COLO668 (cell line): ENCODE results near the gene DNAJC5.

Experiments
- DNase-seq: peaks from one replicate; lab custom pipeline; 2025; ENCODE audit not compliant: unreplicated experiment; lab: John Stamatoyannopoulos, UW

Gene DNAJC5

DNA sequence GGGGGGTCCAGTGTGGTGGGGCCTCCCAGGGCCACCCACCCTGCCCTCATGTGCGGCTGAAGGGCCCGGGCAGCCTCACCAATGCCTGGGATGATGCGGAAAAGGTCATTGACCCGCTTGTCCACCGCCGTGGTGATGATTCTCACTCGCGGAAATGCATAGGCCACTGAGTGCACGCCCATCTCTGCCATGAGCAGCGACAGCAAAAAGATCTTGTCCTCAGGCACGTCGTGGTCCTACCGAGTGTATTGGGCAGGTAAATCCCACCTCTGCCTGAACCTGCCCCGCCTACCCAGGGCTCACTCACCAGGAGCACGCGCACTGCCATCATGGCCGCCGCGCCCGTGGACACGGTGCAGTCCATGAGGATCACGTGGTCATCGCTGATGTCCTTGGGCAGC, 45.1 kb downstream of the DNAJC5 start:
- DNase-seq = no peak

DNA sequence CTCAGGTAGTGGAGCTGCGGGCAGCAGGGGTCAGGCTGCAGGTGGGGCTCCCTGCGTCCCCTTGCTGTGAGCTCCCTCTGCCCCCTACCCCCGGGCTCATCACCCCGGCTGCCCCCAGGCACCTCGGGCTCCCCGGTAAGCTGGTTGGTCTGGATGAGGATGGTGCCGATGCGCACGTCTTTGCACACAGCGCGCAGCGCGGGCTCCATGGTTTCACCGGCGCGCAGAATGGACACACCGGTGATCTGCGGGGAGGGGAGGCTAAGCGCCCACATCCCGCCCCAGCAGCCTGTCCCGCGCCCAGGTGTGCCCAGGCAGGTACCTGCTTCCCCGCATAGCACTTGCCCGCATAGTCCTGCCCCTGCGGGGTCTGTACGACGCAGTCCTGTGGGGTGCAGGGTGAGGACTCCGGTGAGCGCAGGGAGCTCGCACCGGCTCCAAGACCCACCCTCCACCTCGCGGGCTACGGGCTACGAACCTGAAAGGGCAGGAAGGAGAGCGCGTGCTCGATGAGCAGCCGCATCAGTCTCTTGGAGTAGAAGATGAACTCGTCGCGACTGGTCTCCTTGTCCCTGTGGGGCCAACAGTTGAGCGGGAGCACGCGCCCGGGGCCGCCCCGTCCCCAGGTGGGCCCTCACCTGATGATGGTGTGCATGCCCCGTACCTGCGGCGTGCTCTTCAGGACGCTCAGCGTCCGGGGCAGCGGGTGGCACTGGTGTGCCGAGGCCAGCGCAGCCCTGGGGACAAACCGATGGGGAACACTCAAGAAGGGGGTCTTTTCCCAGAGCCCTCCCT, 45.7 kb downstream of the DNAJC5 start:
- no peak for DNase-seq

DNA sequence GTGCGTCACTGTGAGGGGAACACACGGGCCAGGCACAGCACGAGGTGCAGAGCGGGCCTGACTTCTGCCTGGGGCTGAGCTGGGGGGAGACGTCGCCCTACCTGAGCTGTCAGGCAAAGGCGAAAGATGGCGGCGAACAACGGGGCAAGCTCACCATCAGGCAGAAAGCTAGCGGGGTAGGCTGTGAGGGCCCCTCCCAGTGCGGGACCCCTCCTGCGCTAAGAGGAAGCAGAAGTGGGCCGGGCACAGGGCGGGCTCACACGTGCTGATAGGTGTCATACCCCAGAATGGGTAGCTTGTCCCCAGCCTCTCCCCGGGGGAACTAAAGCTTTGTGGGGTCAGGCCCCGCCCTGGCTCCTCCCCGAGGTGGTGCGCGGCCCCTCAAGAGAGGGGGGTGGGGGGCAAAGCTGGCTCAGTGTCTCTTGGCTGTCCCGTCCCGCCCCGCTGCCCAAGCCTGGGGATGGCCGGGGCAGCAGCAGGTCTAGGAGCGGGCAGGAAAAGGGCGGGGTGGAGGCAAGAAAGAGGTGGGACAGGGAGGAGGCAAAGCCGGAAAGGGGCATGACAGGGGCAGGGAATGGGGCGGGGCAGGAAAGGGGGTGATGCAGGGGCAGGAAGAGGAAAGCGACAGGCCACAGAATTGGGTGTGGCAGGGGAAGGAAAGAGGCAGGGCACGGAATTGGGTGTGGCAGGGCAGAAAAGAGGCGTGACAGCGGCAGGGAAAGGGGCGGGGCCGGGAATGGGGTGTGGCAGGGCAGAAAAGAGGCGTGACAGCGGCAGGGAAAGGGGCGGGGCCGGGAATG, 46.6 kb downstream of the DNAJC5 start:
- peak; percentile 9 for DNase-seq

DNA sequence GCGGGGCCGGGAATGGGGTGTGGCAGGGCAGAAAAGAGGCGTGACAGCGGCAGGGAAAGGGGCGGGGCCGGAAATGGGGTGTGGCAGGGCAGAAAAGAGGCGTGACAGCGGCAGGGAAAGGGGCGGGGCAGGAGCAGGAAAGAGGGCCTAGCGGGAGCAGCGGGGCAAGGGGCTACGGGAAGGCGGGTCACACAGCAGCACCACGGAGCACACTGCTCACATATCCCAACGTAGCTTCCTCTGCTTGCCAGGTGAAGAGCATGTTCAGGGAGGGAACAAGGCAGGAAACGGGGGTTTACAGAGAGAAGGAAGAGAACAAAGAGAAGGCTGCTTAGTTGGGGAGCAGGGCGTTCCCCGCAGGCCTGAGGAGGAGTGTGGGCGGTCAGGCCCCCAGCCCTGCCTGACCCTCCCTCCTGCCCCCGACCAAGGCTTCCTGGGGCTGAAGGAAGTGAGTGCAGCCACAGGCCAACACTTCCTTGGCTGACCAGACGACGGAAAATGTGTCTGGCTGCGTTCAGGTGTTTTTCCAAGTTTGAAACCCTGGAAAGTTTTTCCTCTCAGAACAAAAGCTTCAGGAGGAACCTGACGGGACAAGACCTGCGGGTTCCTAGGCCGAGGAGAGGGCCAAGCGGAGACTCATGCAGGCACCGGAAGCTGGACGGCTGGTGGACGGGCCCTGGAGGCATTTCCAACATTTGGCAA, 47.5 kb downstream of the DNAJC5 start:
- DNase-seq = peak; percentile 54

DNA sequence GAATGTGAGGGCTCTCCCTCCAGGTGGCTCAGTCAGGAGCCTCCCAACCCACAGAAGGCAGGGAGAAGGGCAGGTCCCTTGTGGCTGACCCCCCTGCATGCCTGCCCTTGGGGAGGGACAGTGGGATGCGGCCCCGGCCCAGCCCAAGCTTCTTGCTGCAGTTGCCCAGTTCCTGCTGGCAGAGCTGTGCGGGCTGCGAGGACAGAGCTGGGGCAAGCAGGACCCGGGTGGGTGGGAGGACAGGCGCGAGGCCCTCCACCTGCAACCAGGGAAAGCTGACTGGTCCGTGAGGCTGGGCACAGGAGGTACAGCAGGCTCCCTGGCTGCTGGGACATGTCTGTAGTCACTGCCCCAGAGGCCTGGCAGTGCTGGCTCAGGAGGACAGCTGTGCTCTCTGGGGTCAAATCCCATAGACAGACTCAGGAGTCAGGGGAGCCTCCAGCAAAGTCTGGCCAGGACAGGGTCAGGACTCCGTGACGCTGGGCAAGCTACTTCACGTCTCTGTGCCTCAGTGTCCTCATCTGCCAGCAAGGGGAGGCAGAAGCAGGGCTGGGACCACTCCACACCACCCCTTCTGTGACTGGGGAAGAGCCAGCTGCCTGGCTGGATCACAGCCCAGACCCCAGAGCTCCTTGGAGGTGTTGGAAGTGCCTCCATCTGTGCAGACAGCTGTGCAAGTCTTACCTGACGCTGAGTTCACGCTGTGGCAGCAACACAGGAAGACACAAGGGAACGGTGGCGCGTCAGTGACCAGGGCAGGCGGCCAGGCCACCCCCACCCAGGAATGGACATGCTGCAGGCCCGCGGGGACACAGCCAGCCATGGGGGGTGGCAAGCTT, 48.3 kb downstream of the DNAJC5 start:
- DNase-seq = no peak

DNA sequence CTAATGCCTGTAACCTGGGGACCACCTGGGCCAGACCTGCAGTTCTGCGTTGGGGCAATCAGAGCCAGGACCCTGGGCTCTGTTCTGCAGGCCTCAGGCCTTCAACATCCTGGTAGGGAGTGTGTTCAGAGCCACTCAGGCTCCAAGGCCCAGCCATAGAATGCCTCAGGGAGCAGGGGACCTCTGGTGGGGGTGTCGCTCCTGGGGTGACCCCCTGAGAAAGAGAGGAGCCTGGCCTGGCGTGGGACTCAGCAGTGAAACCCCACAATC, 48.8 kb downstream of the DNAJC5 start:
- DNase-seq = no peak

DNA sequence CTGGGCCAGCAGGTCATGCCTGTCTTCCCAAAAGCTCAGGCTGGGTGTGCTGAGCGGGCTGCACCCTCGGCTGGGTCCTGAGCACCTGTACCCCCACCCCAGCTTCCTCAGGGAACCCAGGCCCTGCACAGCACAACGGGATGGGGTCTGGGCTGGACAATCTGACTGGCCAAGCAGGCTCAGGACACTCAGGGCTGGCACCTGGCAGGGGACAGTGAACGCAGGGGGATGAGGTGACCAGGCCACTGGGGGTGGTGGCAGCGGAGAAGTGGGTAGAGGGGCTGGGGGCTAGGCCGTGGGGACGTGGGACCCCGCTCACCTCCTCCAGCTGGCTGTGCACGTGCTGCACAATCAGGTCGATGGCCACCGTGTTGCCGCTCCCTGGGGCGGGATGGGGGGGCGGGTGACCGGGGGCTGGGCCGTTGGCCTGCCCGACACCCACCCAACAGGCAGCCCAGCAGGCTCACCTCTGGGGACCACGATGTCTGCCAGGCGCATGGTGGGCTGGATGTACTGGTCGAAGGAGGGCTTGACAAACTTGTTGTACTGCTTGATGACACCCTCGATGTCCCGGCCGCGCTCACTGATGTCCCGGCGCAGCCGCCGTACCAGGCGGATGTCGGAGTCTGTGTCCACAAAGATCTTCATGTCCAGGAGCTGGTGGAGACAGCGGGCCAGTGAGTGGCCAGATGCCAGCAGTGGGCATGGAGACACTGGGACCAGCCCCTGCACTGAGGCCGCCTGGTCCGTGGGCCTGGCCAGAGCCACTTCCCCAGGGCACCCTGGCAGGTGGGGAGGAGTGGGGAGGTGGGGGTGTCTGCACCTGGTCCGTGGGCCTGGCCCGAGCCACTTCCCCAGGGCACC, 49.4 kb downstream of the DNAJC5 start:
- DNase-seq = no peak

DNA sequence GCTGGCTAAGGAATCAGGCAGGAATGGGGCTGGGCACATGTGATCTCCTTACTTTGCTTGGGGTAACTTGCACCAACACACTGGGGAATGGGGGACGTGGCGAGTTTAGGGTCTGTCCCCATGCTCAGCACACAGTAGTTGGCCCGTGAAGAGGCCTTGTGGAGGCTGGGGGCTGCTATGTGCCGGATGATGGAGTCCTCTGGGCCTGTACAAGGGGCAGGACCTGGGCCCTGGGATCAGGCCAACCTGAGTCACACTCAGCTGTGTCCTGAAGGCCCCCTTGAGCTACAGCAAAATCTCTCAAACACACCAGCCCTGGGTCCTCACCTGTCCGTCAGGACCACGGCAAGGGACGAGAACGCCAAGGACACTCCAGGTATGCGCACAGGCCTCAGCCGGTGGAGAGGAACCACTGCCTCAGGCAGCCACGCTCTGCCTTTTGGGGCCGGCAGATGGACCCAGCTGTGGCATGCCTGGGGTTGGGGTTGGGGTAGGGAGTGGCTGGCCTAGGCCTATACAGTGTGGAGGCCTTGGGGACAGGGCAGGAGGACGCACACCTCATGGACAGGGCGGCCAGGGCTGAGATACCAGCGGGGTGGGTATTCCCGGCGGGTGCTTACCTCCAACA, 50.2 kb downstream of the DNAJC5 start:
- no peak for DNase-seq

DNA sequence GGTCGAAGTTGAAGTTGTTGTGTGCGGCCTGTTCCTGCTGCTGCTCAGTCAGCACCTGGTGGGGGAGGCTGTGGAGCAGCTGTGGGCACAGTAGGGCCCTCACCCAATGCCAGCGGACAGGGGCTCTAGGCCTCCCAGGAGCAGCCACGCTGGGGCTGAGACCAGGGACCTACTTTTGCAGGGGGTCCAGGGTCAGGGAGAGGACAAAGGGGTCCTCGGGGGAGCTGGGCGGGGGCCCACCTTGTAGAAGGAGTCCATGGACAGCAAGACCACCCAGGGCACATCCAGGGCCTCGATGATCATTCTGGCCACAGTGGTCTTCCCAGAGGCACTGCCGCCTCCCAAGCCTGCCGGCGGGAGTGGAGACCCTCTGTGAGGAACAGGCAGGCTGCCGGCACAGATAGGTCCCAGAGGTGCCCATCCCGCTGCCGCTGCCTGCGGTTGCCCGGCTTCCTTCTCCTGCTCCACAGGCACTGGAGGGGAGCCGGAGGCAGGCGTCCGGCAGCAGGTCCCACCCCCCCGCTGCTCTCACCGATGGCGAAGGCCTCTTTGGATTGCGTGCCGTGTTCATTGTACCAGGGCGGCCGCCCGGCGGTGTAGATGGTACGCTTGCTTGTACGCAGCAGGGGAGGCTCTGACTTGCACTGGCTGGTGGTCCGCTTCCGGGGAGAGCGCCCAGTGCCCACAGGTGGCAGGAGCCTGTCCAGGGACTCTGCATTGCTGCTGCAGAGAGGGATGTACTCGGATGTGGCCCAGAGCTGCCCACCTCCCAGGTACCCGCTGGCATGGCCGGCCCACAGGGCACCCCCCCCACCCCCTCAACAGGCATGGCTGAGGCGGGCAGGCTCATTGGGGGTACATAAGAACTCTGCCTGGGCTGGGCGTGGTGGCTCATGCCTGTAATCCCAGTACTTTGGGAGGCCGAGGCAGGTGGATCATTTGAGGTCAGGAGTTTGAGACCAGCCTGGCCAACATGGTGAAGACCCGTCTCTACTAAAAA, 51.3 kb downstream of the DNAJC5 start:
- DNase-seq = no peak

DNA sequence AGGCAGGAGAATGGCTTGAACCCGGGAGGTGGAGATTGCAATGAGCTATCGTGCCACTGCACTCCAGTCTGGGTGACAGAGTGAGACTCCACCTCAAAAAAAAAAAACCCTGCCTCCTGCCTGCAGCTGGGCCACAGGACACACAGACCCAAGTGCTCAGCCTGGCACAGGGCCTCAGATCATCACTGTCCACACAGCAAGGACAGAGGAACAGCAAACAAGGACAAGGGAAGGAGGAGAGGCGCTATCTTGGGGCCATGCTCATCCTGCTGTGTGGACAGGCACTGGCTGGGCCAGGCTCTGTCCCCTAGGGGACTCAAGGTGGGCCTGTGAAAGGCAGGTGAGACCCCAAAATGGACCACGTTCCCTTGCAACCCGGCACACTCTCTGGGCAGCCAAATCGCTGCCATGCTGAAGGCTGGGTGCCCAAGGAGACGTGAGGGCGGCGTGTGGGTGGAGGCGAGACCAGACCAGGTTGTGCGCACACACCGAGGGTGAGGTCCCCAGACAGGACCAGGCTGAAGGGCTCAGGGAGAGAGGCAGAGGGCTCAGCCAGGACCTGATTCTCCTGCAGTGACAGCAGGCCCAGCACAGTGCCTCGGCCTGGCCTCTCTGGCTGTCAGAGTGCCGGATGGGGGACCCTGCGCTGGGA, 52.2 kb downstream of the DNAJC5 start:
- no peak for DNase-seq

DNA sequence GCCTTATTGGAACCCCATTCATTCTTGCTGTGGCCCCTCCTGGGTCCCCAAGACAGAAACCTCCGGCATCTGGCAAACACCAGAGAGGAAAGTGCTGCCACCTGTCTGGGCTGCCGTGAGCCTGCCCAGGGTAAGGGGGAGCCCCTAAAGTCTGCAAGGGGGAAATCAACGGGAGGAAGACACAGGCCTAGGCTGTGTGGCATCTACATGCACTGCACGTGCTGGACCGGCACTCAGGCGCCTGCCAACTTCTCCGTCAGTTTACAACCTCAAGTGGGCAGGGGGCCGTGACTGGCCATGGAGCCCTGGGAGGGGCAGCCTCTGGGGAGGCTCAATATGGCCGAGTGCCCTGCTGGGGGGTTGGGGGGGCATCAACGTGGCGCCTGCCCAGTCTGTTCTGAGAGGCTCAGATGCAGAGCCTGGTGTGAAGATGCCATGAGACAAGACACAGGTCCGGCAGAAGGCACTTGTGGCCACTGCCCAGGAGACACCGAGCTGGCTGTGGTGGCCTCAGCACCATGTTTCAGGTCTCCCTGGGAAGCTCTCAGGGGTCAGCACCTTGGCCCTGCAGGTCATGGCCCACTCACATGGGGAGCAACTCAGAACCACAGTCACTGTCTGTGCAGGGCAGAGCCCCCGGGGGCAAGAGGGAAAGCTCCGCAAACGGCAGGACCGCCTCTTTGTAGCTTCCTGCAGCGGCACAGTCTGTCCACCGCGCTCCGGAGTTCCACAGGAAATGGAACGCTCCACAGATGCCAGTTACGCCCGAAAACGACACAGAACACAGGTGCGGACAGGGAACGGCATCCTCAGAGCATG, 52.9 kb downstream of the DNAJC5 start:
- no peak for DNase-seq

DNA sequence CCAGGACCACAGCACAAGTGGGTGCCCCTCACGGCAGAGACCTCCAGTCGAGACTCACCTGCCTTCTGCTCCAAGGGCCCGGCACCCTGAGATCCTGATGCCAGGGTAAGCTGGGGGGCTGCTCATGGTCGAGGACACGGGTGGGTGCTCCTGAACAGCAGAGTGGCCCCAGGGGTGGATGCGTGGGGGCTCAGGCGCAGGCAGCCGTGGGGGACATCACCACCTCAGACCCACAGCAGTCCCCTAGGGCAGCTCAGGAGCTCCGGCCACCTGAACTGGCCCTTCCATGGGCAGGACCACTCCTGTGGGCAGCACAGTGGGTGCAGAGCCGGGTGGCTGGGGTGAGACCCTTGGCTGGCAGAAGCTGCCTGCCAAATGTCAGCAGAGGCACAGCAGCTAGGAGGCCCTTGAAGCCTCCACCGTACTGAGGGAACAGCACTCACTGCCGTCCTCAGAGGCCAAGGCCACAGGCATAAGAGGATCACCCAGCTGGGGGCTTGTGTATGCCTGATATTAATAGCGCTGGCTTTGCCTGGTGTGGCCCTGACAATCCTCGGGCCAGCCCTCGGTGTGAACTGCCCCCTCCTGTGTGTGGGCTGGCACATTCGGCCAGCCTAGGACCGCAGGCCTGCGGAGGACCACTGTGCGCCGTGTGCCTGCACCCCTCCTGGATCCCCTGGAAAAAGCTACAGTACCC, 55.9 kb downstream of the DNAJC5 start:
- DNase-seq = no peak

DNA sequence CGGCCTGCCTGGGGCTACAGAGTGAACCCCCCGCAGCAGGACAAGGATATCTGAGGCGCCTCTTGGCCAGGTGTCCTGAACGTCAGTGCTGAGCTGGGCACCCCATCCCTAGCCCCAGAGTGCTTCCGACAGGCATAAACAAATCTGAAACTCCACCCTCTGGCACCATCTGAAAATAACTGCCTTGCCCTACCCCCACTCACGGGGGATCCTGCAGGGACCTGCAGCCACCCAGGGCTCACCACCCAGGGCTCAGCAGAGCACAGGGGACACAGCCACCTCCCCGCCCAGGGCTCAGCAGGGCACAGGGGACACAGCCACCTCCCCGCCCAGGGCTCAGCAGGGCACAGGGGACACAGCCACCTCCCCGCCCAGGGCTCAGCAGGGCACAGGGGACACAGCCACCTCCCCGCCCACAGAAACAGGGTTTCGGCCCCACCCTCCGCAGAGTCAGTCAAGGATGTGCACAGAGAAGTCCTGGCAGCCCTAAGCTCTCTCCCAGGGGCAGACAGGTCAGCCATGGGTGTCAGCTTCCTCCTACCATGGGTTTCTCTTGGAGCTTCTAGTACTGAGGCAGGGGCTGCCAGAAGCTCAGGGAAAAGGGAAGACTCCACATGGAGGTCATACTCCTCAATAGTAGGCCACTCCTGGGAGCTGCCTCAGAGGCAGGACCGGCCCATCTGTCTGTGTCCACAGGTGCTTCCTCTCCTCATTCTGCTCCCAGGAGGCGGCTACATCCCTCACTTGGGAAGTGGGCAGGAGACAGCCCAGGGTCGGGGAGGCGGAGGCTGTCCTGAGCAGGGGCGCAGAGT, 56.7 kb downstream of the DNAJC5 start:
- no peak for DNase-seq

DNA sequence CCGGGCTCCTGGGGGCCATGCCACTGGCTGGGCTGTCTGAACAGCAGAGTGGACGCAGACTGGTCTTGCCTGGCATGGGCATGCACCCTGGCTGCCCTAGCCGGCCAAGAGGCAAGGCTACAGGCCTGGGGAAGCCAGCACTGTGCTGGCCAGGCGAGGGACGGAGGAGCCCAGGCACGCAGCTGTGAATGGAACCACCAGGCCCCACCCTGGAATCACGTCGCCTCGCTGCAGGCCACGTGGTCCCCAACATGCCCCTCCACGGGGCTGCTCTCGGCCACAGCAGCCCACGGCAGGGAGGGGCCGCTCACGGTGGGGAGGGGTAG, 57.2 kb downstream of the DNAJC5 start:
- DNase-seq = no peak

DNA sequence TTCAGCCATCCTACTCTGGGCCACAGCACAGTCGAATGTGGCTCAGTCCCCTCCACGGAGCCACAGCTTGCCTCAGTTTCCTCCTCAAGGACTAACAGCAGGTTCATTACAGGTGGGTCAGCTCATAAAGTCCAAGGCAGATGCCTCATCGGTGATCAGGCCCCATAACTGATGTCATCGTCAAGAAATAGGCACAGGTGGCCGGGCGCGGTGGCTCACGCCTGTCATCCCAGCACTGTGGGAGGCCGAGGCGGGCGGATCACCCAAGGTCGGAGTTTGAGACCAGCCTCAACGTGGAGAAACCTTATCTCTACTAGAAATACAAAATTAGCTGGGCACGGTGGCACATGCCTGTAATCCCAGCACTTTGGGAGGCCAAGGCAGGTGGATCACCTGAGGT, 57.8 kb downstream of the DNAJC5 start:
- no peak for DNase-seq
